SK-N-SH (cell line): Measurements from ENCODE around the gene TRIP13. TPM values are rescaled to one million over a fixed set of nuclear protein-coding genes. Genes with fewer than 3 reads are reported as not detected.
A peak's percentile ranks its signal among the peaks of the same experiment; 100 is the strongest.

Experiments
- CTCF ChIA-PET: fragments of 300-600, 350-600 bp; formaldehyde crosslinking; extraction: SDS; loops from one replicate; lab custom pipeline; 2021; lab: Yijun Ruan, JAX
- POLR2A ChIA-PET: fragments of 350-600 bp; sonication (Branson Sonifier 250); formaldehyde crosslinking; extraction: SDS; loops from one replicate; lab custom pipeline; 2020; ENCODE audit warnings: antibody characterized with exemption, inconsistent platforms; lab: Yijun Ruan, JAX
- DNase-seq: peaks from one replicate; pipeline ENCODE4 v3.0.0; 2012
- H2AFZ ChIP-seq: fragments of 200-600 bp; sonication (generic); 2 replicates; pipeline ENCODE4 v1.8.1; 2016; ENCODE audit warnings: antibody characterized with exemption, mild to moderate bottlenecking, low read depth
- H3F3A ChIP-seq: fragments of 200-600 bp; sonication (generic); replicated peaks from 2 replicates; pipeline ENCODE3; 2016; ENCODE audit warnings: antibody characterized with exemption, mild to moderate bottlenecking; ENCODE audit not compliant: insufficient read depth
- H3K27ac ChIP-seq, 2 experiments: fragments of 200-500 bp in 1 of 2; fragments of 200-600 bp in 1 of 2; sonication (Bioruptor generic) in 1 of 2; sonication (generic), shearing (Covaris generic) in 1 of 2; 2 replicates each; pipeline versions ENCODE4 v1.5.1 to v1.6.1; 2014 to 2016; ENCODE audit warnings: low read depth in 2 of 2, inconsistent platforms in 1 of 2, low read length in 1 of 2, mild to moderate bottlenecking in 1 of 2, mixed read lengths in 1 of 2
- H3K27me3 ChIP-seq: fragments of 200-600 bp; sonication (generic), shearing (Covaris generic); 2 replicates; pipeline ENCODE4 v1.6.1; 2016; ENCODE audit warnings: mixed run types; ENCODE audit not compliant: insufficient read depth
- H3K36me3 ChIP-seq, 2 experiments: fragments of 200-500 bp in 1 of 2; fragments of 200-600 bp in 1 of 2; sonication (Bioruptor generic) in 1 of 2; sonication (generic) in 1 of 2; replicated peaks in 1 of 2; 2 replicates each; pipeline versions ENCODE3 to v1.5.1; 2014 to 2016; ENCODE audit warnings: low read length in 1 of 2, mild to moderate bottlenecking in 1 of 2; ENCODE audit not compliant: insufficient read depth in 2 of 2, control insufficient read depth in 1 of 2
- H3K4me1 ChIP-seq, 2 experiments: fragments of 200-500 bp in 1 of 2; fragments of 200-600 bp in 1 of 2; sonication (Bioruptor generic) in 1 of 2; sonication (generic), shearing (Covaris generic) in 1 of 2; 2 replicates each; pipeline versions ENCODE4 v1.5.1 to v1.6.1; 2014 to 2016; ENCODE audit warnings: low read depth in 1 of 2, low read length in 1 of 2, mixed run types in 1 of 2; ENCODE audit not compliant: insufficient read depth in 2 of 2, control insufficient read depth in 1 of 2
- H3K4me2 ChIP-seq: fragments of 200-600 bp; sonication (generic), shearing (Covaris generic); 2 replicates; pipeline ENCODE4 v1.6.1; 2017; ENCODE audit warnings: mixed run types
- H3K4me3 ChIP-seq, 2 experiments: fragments of 200-500 bp in 1 of 2; fragments of 200-600 bp in 1 of 2; sonication (Bioruptor generic) in 1 of 2; sonication (generic), shearing (Covaris generic) in 1 of 2; 2 replicates each; pipeline versions ENCODE4 v1.5.1 to v1.8.1; 2014 to 2016; ENCODE audit warnings: low read depth in 2 of 2, inconsistent platforms in 1 of 2, low read length in 1 of 2, mild to moderate bottlenecking in 1 of 2, mixed read lengths in 1 of 2, moderate library complexity in 1 of 2
- H3K79me2 ChIP-seq: fragments of 200-600 bp; sonication (generic); 2 replicates; pipeline ENCODE4 v1.8.1; 2017; ENCODE audit warnings: mild to moderate bottlenecking; ENCODE audit not compliant: insufficient read depth
- H3K9ac ChIP-seq: fragments of 200-600 bp; sonication (generic); 2 replicates; pipeline ENCODE4 v1.6.1; 2017; ENCODE audit warnings: mixed run types
- H3K9me2 ChIP-seq: fragments of 200-600 bp; sonication (generic); 2 replicates; pipeline ENCODE4 v1.6.1; 2017; ENCODE audit warnings: mixed run types
- H3K9me3 ChIP-seq: fragments of 200-600 bp; sonication (generic); 2 replicates; pipeline ENCODE4 v1.6.1; 2017; ENCODE audit warnings: mixed run types, mild to moderate bottlenecking, moderate library complexity
- H4K20me1 ChIP-seq: fragments of 200-600 bp; sonication (generic); 2 replicates; pipeline ENCODE4 v1.6.1; 2017; ENCODE audit warnings: mild to moderate bottlenecking, mixed run types; ENCODE audit not compliant: insufficient read depth
- CTCF ChIP-seq: fragments of 200-600 bp; sonication (generic); IDR thresholded peaks from 2 replicates; pipeline ENCODE4 v1.6.1; 2017; ENCODE audit warnings: antibody characterized with exemption, mild to moderate bottlenecking, moderate library complexity
- ELF1 ChIP-seq: IDR thresholded peaks from 2 replicates; pipeline ENCODE4 v1.4.0; 2012
- EP300 ChIP-seq, 2 experiments: IDR thresholded peaks; 2 replicates each; pipeline versions ENCODE4 v1.4.0 to v1.6.1; 2012; ENCODE audit warnings: borderline replicate concordance in 1 of 2, low read depth in 1 of 2, low read length in 1 of 2
- EZH2phosphoT487 ChIP-seq: fragments of 200-600 bp; sonication (generic); IDR thresholded peaks from 2 replicates; pipeline ENCODE4 v1.6.1; 2017; ENCODE audit warnings: low read depth, mixed run types, mild to moderate bottlenecking, antibody characterized with exemption, moderate library complexity, borderline replicate concordance
- FOXJ3 ChIP-seq: sonication (generic); formaldehyde crosslinking; IDR thresholded peaks from 2 replicates; pipeline ENCODE4 v1.5.1; 2020; ENCODE audit warnings: mild to moderate bottlenecking, missing genetic modification reagents
- GABPA ChIP-seq: IDR thresholded peaks from 2 replicates; pipeline ENCODE4 v1.4.0; 2012; ENCODE audit warnings: low read depth, mild to moderate bottlenecking
- NRF1 ChIP-seq: IDR thresholded peaks from 2 replicates; pipeline ENCODE4 v1.6.1; 2012; ENCODE audit warnings: low read depth, mild to moderate bottlenecking, low read length
- PBX3 ChIP-seq: IDR thresholded peaks from 2 replicates; pipeline ENCODE4; 2012
- RAD21 ChIP-seq: IDR thresholded peaks from 2 replicates; pipeline ENCODE4 v1.6.1; 2012; ENCODE audit warnings: mild to moderate bottlenecking, low read length
- RCOR1 ChIP-seq: fragments of 150-350 bp; IDR thresholded peaks from 2 replicates; pipeline ENCODE4 v1.6.1; 2017; ENCODE audit warnings: antibody characterized with exemption, low read length
- RFX5 ChIP-seq: IDR thresholded peaks from 2 replicates; pipeline ENCODE4 v1.6.1; 2012; ENCODE audit warnings: mild to moderate bottlenecking, improper control_type of control experiment, low read length
- RXRA ChIP-seq: IDR thresholded peaks from 2 replicates; pipeline ENCODE4 v1.4.0; 2012; ENCODE audit warnings: low read depth, mild to moderate bottlenecking, borderline replicate concordance
- SMC3 ChIP-seq: IDR thresholded peaks from 2 replicates; pipeline ENCODE4 v1.6.1; 2012; ENCODE audit warnings: low read depth, low read length, improper control_type of control experiment
- TAF1 ChIP-seq: IDR thresholded peaks from 2 replicates; pipeline ENCODE4 v1.6.1; 2012; ENCODE audit warnings: low read depth, mild to moderate bottlenecking, low read length, moderate library complexity, borderline replicate concordance
- USF1 ChIP-seq: IDR thresholded peaks from 2 replicates; pipeline ENCODE4 v1.4.0; 2012; ENCODE audit warnings: low read depth, borderline replicate concordance
- whole genome bisulfite sequencing: methylation state at CpG from one replicate; pipeline ENCODE4 v1.1.6; 2017; ENCODE audit warnings: low lambda C conversion rate; 5-methylcytosine and 5-hydroxymethylcytosine counted together
- polyA plus RNA-seq, 3 experiments: library from polyadenylated mRNA; depleted of rRNA; stranded (reverse); fragments of >200 nt; gene quantifications; 2 replicates each; pipeline ENCODE4 v1.2.3, GENCODE V29; 2012

TRIP13 gene
- polyA plus RNA-seq, 1 of the 3 experiments (the other 2 are of a cell fraction): 24.1 TPM

- H3K27me3 ChIP-seq: no peaks in the 10 kb centered on the region
- CTCF ChIA-PET: interaction anchor here (0.9 to 9.2 kb wide), 23 partner anchors 10 to 748 kb away, joined by 3 to 119 read pairs (median 6); partner anchors contain the start of gene NKD2
- H2AFZ ChIP-seq: no peak overlapping the region
- H3K4me2 ChIP-seq: no peak overlapping the region
- no peaks in the 10 kb centered on the region for H3K9me2 ChIP-seq
- no peak overlapping the region for H3K4me3 ChIP-seq
- DNase-seq: no peak
- POLR2A ChIA-PET: no interaction called here
- H3K4me1 ChIP-seq: no peaks in the 10 kb centered on the region
- H3K79me2 ChIP-seq: no peaks in the 10 kb centered on the region
- TF ChIP-seq USF1 (no peak), TAF1 (no peak), RFX5 (no peak), RXRA (no peak), GABPA (no peak), EZH2phosphoT487 (no peak), EP300 (IDR thresholded peaks at IDR 0.05; ENCODE audit: borderline replicate concordance in 1 of 2, low read depth in 1 of 2, low read length in 1 of 2) (no peak), PBX3 (no peak), ELF1 (no peak), NRF1 (no peak)
- TF ChIP-seq, all 33 proteins: peak for 0
- WGBS: 92% methylated on average over 10 of the region's 17 CpGs
- Histone ChIP-seq H3K27ac (no peak overlapping the region), H3K9me3 (no peaks in the 10 kb centered on the region), H3K36me3 (peaks cover 8 to 13% of the 10 kb centered on the region in 2 experiments), H3K9ac (no peak overlapping the region), H4K20me1 (no peaks in the 10 kb centered on the region), H3F3A (no peaks in the 10 kb centered on the region)
These were observed 30.0 kb downstream of the TRIP13 start for GRCh38 chr5:922436-923280.

- H2AFZ ChIP-seq: no peak overlapping the region
- H3K9me2 ChIP-seq: no peaks in the 10 kb centered on the region
- H3K27ac ChIP-seq: no peak overlapping the region
- no peaks in the 10 kb centered on the region for H4K20me1 ChIP-seq
- TF ChIP-seq FOXJ3: no peak
- TF ChIP-seq RCOR1: no peak
- peak; percentile 83 for TF ChIP-seq CTCF
- peak; percentile 91 for TF ChIP-seq RAD21
- peak; percentile 93 for TF ChIP-seq SMC3
- TF ChIP-seq, all 33 proteins: peak for 3
- CTCF ChIA-PET: interaction anchor here (0.5 to 9.2 kb wide), 56 partner anchors 9 to 747 kb away, joined by 3 to 119 read pairs (median 4); partner anchors contain the start of gene NKD2
- Histone ChIP-seq H3F3A (no peaks in the 10 kb centered on the region), H3K36me3 (peaks cover 2 to 7% of the 10 kb centered on the region in 2 experiments), H3K79me2 (no peaks in the 10 kb centered on the region), H3K9me3 (no peaks in the 10 kb centered on the region), H3K4me3 (peak overlapping the region in 1 of 2 experiments; percentile 7; a peak in 1 of 4 replicates), H3K27me3 (no peaks in the 10 kb centered on the region), H3K9ac (no peak overlapping the region), H3K4me2 (no peak overlapping the region), H3K4me1 (no peaks in the 10 kb centered on the region)
- peak; percentile 94 for DNase-seq
- 40% methylated on average over 5 of the region's 17 CpGs for WGBS
- POLR2A ChIA-PET: no interaction called here
These were observed 30.7 kb downstream of the TRIP13 start for GRCh38 chr5:923281-923873.
